HG03066 (cell line): Measurements from ENCODE around the gene CAPZB.

Experiments used
- ATAC-seq: cut with Tn5 transposase; IDR thresholded peaks from one replicate; pipeline ENCODE4 v1.9.1; 2021; ENCODE audit warnings: low read depth; ENCODE audit not compliant: unreplicated experiment

CAPZB gene

GRCh38 chr1:19433719-19433998 is 51.7 kb downstream of the CAPZB start:
- ATAC-seq, result no peak

GRCh38 chr1:19432943-19433718 is 52.2 kb downstream of the CAPZB start:
- no peak for ATAC-seq

GRCh38 chr1:19430121-19431068 is 54.9 kb downstream of the CAPZB start:
- ATAC-seq, result no peak

GRCh38 chr1:19429611-19430010 is 55.7 kb downstream of the CAPZB start:
- ATAC-seq, result no peak

- ATAC-seq, result no peak
These were observed 58.1 kb downstream of the CAPZB start for GRCh38 chr1:19427087-19427781.

- ATAC-seq, result no peak
These were observed 58.8 kb downstream of the CAPZB start for GRCh38 chr1:19426294-19427086.

- no peak for ATAC-seq
These were observed 59.6 kb downstream of the CAPZB start for GRCh38 chr1:19425646-19426239.

- ATAC-seq, result no peak
These were observed 60.4 kb downstream of the CAPZB start for GRCh38 chr1:19424651-19425570.

GRCh38 chr1:19423130-19423529 is 62.2 kb downstream of the CAPZB start:
- ATAC-seq, result no peak

- ATAC-seq, result no peak
These were observed 64.0 kb downstream of the CAPZB start for GRCh38 chr1:19421365-19421764.

- no peak for ATAC-seq
These were observed 64.7 kb downstream of the CAPZB start for GRCh38 chr1:19420606-19421005.

- no peak for ATAC-seq
These were observed 65.6 kb downstream of the CAPZB start for GRCh38 chr1:19419691-19420090.

- no peak for ATAC-seq
These were observed 66.8 kb downstream of the CAPZB start for GRCh38 chr1:19418503-19418971.

GRCh38 chr1:19416921-19417470 is 68.3 kb downstream of the CAPZB start:
- no peak for ATAC-seq

GRCh38 chr1:19416145-19416544 is 69.2 kb downstream of the CAPZB start:
- no peak for ATAC-seq

GRCh38 chr1:19414515-19415121 is 70.7 kb downstream of the CAPZB start:
- ATAC-seq, result no peak

GRCh38 chr1:19413999-19414398 is 71.3 kb downstream of the CAPZB start:
- no peak for ATAC-seq

GRCh38 chr1:19412654-19413053 is 72.7 kb downstream of the CAPZB start:
- no peak for ATAC-seq
